K562 (cell line): Measurements from ENCODE around the gene RBM7.

Source experiments
- ARID3B ChIP-seq: fragments of 250-450 bp; sonication (Bioruptor Pico); IDR thresholded peaks from 2 replicates; pipeline ENCODE4 v1.4.0; 2020; ENCODE audit warnings: borderline replicate concordance
- ETV1 ChIP-seq: fragments of 450-650 bp; conservative IDR thresholded peaks from 2 replicates; pipeline ENCODE4 v1.6.1; 2016; ENCODE audit warnings: missing genetic modification characterization, control low read depth, low read depth, missing compliant biosample characterization
- EZH2 ChIP-seq: IDR thresholded peaks from 2 replicates; pipeline ENCODE4 v1.6.1; 2012; ENCODE audit warnings: low read depth, mild to moderate bottlenecking, inconsistent platforms, low read length, borderline replicate concordance
- GMEB1 ChIP-seq: fragments of 250-450 bp; sonication (Bioruptor Pico); IDR thresholded peaks from 2 replicates; pipeline ENCODE4 v1.4.0; 2020; ENCODE audit warnings: mild to moderate bottlenecking
- HMG20B ChIP-seq: fragments of 250-450 bp; sonication (Bioruptor Pico); IDR thresholded peaks from 2 replicates; pipeline ENCODE4 v1.5.0; 2021; ENCODE audit warnings: mild to moderate bottlenecking
- JUN ChIP-seq, 2 experiments: sonication (generic) in 1 of 2; formaldehyde crosslinking in 1 of 2; IDR thresholded peaks; 2 replicates each; pipeline versions ENCODE4 v1.6.1 to v1.8.0; 2012 to 2022; ENCODE audit warnings: borderline replicate concordance in 2 of 2, mild to moderate bottlenecking in 2 of 2, improper control_type of control experiment in 1 of 2, low read depth in 1 of 2, low read length in 1 of 2, missing genetic modification reagents in 1 of 2
- L3MBTL2 ChIP-seq: fragments of 450-650 bp; IDR thresholded peaks from 2 replicates; pipeline ENCODE4 v1.6.1; 2016; ENCODE audit warnings: mild to moderate bottlenecking, moderate library complexity
- MIER1 ChIP-seq: fragments of 450-650 bp; IDR thresholded peaks from 2 replicates; pipeline ENCODE4 v1.6.1; 2016; ENCODE audit warnings: antibody characterized with exemption, mild to moderate bottlenecking, low read depth
- SAP30 ChIP-seq: fragments of 200-600 bp; sonication (generic); IDR thresholded peaks from 2 replicates; pipeline ENCODE4 v1.6.1; 2012; ENCODE audit warnings: borderline replicate concordance, low read depth, mild to moderate bottlenecking, moderate library complexity, low read length, control low read depth, inconsistent platforms; ENCODE audit not compliant: insufficient read depth, poor library complexity, severe bottlenecking
- TBP ChIP-seq: optimal IDR thresholded peaks from 2 replicates; pipeline ENCODE3; 2011; ENCODE audit warnings: low read depth, low read length, improper control_type of control experiment
- ZNF232 ChIP-seq: sonication (generic); formaldehyde crosslinking; IDR thresholded peaks from 2 replicates; pipeline ENCODE4 v1.8.0; 2022; ENCODE audit warnings: mild to moderate bottlenecking, missing genetic modification reagents
- ZNF639 ChIP-seq, 2 experiments: fragments of 200-800 bp in 1 of 2; sonication (Bioruptor generic) in 1 of 2; sonication (generic) in 1 of 2; formaldehyde crosslinking in 1 of 2; IDR thresholded peaks in 1 of 2; conservative IDR thresholded peaks in 1 of 2; 2 replicates each; pipeline versions ENCODE4 v1.5.0 to v1.6.1; 2016 to 2020; ENCODE audit warnings: missing compliant biosample characterization in 1 of 2, missing genetic modification characterization in 1 of 2, missing genetic modification reagents in 1 of 2
- TF ChIP-seq, protein P1 (sequence below), 3 experiments: IDR thresholded peaks in 2 of 3; conservative IDR thresholded peaks in 1 of 3; 2 replicates each; pipeline ENCODE4 v1.5.1; 2011 to 2012; ENCODE audit warnings: low read length in 3 of 3, mild to moderate bottlenecking in 3 of 3, control low read depth in 2 of 3, improper control_type of control experiment in 1 of 3, inconsistent platforms in 1 of 3, low read depth in 1 of 3, mixed read lengths in 1 of 3, moderate library complexity in 1 of 3; ENCODE audit not compliant: insufficient read depth in 2 of 3
- TF ChIP-seq, protein P2 (sequence below), 2 experiments: IDR thresholded peaks; 2 replicates each; pipeline ENCODE4 v1.6.1; 2012; ENCODE audit warnings: improper control_type of control experiment in 2 of 2, low read depth in 2 of 2, low read length in 2 of 2, borderline replicate concordance in 1 of 2

- no peak for TF ChIP-seq EZH2
- no peak for TF ChIP-seq TBP
- TF ChIP-seq HMG20B: no peak
- TF ChIP-seq, protein P1, sequence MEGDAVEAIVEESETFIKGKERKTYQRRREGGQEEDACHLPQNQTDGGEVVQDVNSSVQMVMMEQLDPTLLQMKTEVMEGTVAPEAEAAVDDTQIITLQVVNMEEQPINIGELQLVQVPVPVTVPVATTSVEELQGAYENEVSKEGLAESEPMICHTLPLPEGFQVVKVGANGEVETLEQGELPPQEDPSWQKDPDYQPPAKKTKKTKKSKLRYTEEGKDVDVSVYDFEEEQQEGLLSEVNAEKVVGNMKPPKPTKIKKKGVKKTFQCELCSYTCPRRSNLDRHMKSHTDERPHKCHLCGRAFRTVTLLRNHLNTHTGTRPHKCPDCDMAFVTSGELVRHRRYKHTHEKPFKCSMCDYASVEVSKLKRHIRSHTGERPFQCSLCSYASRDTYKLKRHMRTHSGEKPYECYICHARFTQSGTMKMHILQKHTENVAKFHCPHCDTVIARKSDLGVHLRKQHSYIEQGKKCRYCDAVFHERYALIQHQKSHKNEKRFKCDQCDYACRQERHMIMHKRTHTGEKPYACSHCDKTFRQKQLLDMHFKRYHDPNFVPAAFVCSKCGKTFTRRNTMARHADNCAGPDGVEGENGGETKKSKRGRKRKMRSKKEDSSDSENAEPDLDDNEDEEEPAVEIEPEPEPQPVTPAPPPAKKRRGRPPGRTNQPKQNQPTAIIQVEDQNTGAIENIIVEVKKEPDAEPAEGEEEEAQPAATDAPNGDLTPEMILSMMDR (IDR thresholded peaks at IDR 0.05 in 2 of 3, conservative IDR thresholded peaks at IDR 0.05 in 1 of 3; ENCODE audit: insufficient read depth in 2 of 3, low read depth in 1 of 3, low read length in 3 of 3): no peak
- TF ChIP-seq ARID3B: no peak
- no peak for TF ChIP-seq ZNF232 (CRISPR knock-in tag)
- no peak for TF ChIP-seq SAP30
- TF ChIP-seq MIER1: no peak
- no peak for TF ChIP-seq L3MBTL2
- TF ChIP-seq GMEB1 (CRISPR knock-in tag): no peak
- TF ChIP-seq ETV1 (tag): no peak
- TF ChIP-seq JUN (IDR thresholded peaks at IDR 0.05; ENCODE audit: borderline replicate concordance, low read depth, low read length): no peak
- TF ChIP-seq JUN (CRISPR knock-in tag; IDR thresholded peaks at IDR 0.05; ENCODE audit: borderline replicate concordance): no peak
- TF ChIP-seq, protein P2, sequence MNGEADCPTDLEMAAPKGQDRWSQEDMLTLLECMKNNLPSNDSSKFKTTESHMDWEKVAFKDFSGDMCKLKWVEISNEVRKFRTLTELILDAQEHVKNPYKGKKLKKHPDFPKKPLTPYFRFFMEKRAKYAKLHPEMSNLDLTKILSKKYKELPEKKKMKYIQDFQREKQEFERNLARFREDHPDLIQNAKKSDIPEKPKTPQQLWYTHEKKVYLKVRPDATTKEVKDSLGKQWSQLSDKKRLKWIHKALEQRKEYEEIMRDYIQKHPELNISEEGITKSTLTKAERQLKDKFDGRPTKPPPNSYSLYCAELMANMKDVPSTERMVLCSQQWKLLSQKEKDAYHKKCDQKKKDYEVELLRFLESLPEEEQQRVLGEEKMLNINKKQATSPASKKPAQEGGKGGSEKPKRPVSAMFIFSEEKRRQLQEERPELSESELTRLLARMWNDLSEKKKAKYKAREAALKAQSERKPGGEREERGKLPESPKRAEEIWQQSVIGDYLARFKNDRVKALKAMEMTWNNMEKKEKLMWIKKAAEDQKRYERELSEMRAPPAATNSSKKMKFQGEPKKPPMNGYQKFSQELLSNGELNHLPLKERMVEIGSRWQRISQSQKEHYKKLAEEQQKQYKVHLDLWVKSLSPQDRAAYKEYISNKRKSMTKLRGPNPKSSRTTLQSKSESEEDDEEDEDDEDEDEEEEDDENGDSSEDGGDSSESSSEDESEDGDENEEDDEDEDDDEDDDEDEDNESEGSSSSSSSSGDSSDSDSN (IDR thresholded peaks at IDR 0.05; ENCODE audit: borderline replicate concordance in 1 of 2, low read depth in 2 of 2, low read length in 2 of 2): no peak
- no peak for TF ChIP-seq ZNF639 (CRISPR knock-in tag; conservative IDR thresholded peaks at IDR 0.05 in 1 of 2, IDR thresholded peaks at IDR 0.05 in 1 of 2)
Observed at GRCh38 chr11:114386131-114386530, 14.3 kb upstream of the RBM7 start.
